Activated B cell treated with CpG ODN at 0.5 μM for 24 hours (primary cell): ENCODE measurements around the gene CELA1. TPM values are rescaled to one million over a fixed set of nuclear protein-coding genes. Genes with fewer than 3 reads are reported as not detected.
A peak's percentile ranks its signal among the peaks of the same experiment; 100 is the strongest.

Source experiments
- ATAC-seq: fragments of 200-7000 bp; cut with Tn5 transposase; one replicate; pipeline ENCODE4 v1.10.0; 2021; ENCODE audit warnings: low read depth, mild to moderate bottlenecking, moderate library complexity
- CTCF ChIA-PET: fragments of 350-600 bp; sonication (Branson Sonifier 250); formaldehyde crosslinking; loops from one replicate; lab custom pipeline; 2021; ENCODE audit warnings: antibody characterized with exemption; lab: Charles Lee
- POLR2A ChIA-PET: fragments of 350-600 bp; sonication (Branson Sonifier 250); formaldehyde crosslinking; loops from one replicate; lab custom pipeline; 2021; ENCODE audit warnings: antibody characterized with exemption; lab: Charles Lee
- DNase-seq: peaks from one replicate; pipeline ENCODE4 v3.0.0; 2022
- H3K27ac Mint-ChIP-seq: one replicate; pipeline ENCODE4 v1.8.0; 2020; ENCODE audit warnings: mixed read lengths
- H3K27me3 Mint-ChIP-seq: one replicate; pipeline ENCODE4 v1.8.0; 2021; ENCODE audit warnings: mixed read lengths
- H3K36me3 Mint-ChIP-seq: one replicate; pipeline ENCODE4 v1.8.0; 2021; ENCODE audit warnings: low read depth, mixed read lengths
- H3K4me1 Mint-ChIP-seq: one replicate; pipeline ENCODE4 v1.8.0; 2021; ENCODE audit warnings: mixed read lengths
- H3K4me3 Mint-ChIP-seq: one replicate; pipeline ENCODE4 v1.8.0; 2020; ENCODE audit warnings: mild to moderate bottlenecking, mixed read lengths
- H3K9me3 Mint-ChIP-seq: one replicate; pipeline ENCODE4 v1.8.0; 2020; ENCODE audit warnings: mixed read lengths
- intact Hi-C: fragments of 100-400 bp; cut with micrococcal nuclease; formaldehyde crosslinking; loops from one replicate; pipeline ENCODE4 v1.15.1; 2024
- total RNA-seq: library from RNA; stranded (reverse); gene quantifications from 2 replicates; pipeline ENCODE4 v1.2.3, GENCODE V29; 2022
- TF ChIP-seq, protein P1 (sequence below): fragments of 200-600 bp; IDR thresholded peaks from one replicate; pipeline ENCODE4 v1.8.0; 2022; ENCODE audit warnings: antibody characterized with exemption, mild to moderate bottlenecking

Gene CELA1
- total RNA-seq, 1 donor from 2014 or later: not detected

DNA sequence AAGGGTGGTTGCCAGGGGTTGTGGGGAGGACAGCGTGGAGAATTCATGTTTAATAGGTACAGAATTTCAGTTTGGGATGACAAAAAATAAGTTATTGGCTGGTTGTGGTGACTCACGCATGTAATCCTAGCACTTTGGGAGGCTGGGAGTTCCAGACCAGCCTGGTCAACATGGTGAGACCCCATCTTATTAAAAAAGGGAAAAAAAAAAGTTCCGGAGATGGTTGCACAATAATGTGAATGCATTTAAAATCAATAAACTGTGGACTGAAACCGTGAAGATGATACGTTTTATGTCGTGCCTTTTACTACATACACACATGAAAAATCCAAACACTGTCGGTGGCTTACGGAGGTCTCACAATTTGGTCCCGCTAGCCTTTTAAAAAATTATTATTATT lies 24.2 kb upstream of the CELA1 start:
- H3K9me3 Mint-ChIP-seq: no peaks in the 10 kb centered on the region
- H3K4me3 Mint-ChIP-seq: no peak overlapping the region
- ATAC-seq (no peak), DNase-seq (no peak)
- no peaks in the 10 kb centered on the region for H3K27me3 Mint-ChIP-seq
- intact Hi-C loops: no loop called here
- ChIA-PET POLR2A (interaction anchor here (1.2 kb wide), 1 partner anchor 21 kb away, joined by 3 read pairs; no protein-coding TSS in a partner anchor), CTCF (no interaction called here)
- H3K27ac Mint-ChIP-seq: no peak overlapping the region
- TF ChIP-seq, protein P1, sequence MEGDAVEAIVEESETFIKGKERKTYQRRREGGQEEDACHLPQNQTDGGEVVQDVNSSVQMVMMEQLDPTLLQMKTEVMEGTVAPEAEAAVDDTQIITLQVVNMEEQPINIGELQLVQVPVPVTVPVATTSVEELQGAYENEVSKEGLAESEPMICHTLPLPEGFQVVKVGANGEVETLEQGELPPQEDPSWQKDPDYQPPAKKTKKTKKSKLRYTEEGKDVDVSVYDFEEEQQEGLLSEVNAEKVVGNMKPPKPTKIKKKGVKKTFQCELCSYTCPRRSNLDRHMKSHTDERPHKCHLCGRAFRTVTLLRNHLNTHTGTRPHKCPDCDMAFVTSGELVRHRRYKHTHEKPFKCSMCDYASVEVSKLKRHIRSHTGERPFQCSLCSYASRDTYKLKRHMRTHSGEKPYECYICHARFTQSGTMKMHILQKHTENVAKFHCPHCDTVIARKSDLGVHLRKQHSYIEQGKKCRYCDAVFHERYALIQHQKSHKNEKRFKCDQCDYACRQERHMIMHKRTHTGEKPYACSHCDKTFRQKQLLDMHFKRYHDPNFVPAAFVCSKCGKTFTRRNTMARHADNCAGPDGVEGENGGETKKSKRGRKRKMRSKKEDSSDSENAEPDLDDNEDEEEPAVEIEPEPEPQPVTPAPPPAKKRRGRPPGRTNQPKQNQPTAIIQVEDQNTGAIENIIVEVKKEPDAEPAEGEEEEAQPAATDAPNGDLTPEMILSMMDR: no peak
- peaks cover 32% of the 10 kb centered on the region for H3K36me3 Mint-ChIP-seq
- peaks cover 65% of the 10 kb centered on the region for H3K4me1 Mint-ChIP-seq

DNA sequence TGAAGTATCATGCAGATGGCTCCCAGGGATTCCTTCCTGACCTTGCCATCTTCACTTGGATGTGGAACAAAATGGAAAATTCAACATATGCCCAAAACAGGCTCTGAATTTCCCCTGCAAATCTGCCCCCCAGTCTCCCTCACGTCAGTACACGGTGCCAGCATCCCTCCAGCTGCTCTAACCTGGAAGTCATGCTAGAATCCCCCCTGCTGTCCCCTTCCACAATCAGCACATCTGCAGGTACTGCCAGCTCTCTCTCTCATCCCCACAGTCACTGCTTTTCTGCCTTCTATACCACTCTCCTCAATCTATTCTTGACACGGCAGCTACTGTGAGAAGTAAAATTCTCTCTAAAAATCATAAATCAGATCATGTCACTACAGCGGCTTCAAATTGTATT lies 23.1 kb upstream of the CELA1 start:
- intact Hi-C loops: loop anchor here (1.0 to 10.0 kb wide), 10 partner anchors 17 to 683 kb away; partner anchors contain the start of genes BIN2, GALNT6, NR4A1 and POU6F1
- Mint-ChIP-seq H3K4me1 (peaks cover 65% of the 10 kb centered on the region), H3K27ac (peak overlapping the region; percentile 90), H3K4me3 (peak overlapping the region; percentile 80), H3K36me3 (peaks cover 27% of the 10 kb centered on the region), H3K27me3 (no peaks in the 10 kb centered on the region), H3K9me3 (no peaks in the 10 kb centered on the region)
- POLR2A ChIA-PET: interaction anchor here (0.5 to 4.8 kb wide), 13 partner anchors 11 to 606 kb away, joined by 3 to 76 read pairs (median 11); partner anchors contain the start of genes ATF1, CSRNP2, DAZAP2 and GALNT6
- no peak for ATAC-seq
- TF ChIP-seq, protein P1: no peak
- DNase-seq: no peak
- CTCF ChIA-PET: interaction anchor here (0.7 to 1.6 kb wide), 5 partner anchors 10 to 47 kb away, joined by 3 to 5 read pairs (median 4); partner anchors contain the start of gene GALNT6

DNA sequence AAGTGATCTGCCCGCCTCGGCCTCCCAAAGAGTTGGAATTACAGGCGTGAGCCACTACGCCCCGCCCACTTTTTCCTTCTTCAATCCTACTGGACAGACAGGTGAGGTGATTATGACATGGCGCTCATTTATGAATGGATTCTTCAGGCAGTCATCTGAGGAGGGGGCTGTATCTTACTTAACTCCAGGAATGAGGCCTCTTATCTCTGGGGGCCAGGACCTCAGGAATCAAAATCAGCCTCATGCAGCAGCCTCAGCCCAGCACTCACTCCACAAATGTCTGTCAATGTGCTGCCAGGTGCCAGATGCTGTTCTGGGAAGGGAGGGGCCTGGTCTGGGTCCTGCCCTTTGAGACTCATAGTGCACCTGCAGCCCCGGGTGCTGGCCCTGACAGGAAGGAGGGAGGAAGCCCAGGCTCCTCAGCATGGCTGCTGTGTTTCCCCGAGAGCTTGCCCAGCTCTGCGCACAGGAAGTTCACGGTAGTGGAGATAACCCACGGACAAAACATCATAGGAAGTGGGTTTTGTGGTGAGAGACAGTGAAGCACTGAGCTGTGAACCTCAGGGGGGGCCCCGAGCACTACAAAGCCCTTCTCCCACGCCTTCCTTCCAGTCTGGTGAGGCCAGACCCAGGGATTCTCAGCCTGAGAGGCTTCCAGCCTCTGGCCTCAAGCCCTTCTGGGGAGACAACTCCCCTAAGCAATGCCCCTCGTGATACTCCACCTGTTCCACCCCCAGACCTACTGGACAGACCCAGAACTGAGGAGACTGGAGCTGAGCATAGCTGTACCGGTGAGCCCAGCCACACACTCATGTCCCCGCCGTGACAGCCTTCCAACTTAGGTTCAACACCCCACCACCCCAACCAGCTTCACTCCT lies 22.4 kb upstream of the CELA1 start:
- Mint-ChIP-seq H3K9me3 (no peaks in the 10 kb centered on the region), H3K27ac (peak overlapping the region; percentile 90), H3K27me3 (no peaks in the 10 kb centered on the region), H3K4me3 (peak overlapping the region; percentile 80), H3K4me1 (peaks cover 65% of the 10 kb centered on the region), H3K36me3 (peaks cover 26% of the 10 kb centered on the region)
- ChIA-PET POLR2A (interaction anchor here (0.5 to 4.8 kb wide), 16 partner anchors 12 to 605 kb away, joined by 3 to 76 read pairs (median 8); partner anchors contain the start of genes ATF1, BIN2, CSRNP2 and DAZAP2), CTCF (interaction anchor here (0.7 to 1.6 kb wide), 10 partner anchors 10 to 1666 kb away, joined by 3 to 5 read pairs (median 4); partner anchors contain the start of gene GALNT6)
- TF ChIP-seq, protein P1: no peak
- peak; percentile 81 for DNase-seq
- intact Hi-C loops: loop anchor here (1.0 to 10.0 kb wide), 12 partner anchors 12 to 683 kb away; partner anchors contain the start of genes BIN2, GALNT6, NR4A1 and POU6F1
- peak; percentile 95 for ATAC-seq

DNA sequence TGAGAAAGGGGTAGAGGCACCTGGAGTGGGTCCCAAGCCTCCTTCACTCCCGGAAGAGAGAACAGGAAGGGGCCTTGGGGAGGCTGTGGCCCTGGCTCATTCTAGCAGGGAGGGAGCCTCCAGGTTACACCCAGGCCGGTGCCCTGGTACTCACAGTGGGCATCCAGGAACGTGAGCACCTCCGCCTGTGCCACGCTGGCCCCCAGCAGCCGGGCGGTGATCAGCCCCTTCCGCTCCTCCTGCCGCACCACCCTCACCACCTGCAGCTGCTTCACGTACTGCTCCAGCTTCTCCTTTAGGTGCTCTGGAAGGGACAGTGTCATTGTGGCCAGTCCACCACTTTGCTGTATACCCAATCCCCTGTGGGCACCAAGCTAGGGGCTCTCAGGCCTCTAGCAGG lies 18.8 kb upstream of the CELA1 start:
- TF ChIP-seq, protein P1: no peak
- no peak overlapping the region for H3K4me3 Mint-ChIP-seq
- ATAC-seq (no peak), DNase-seq (no peak)
- H3K27ac Mint-ChIP-seq: no peak overlapping the region
- H3K27me3 Mint-ChIP-seq: no peaks in the 10 kb centered on the region
- CTCF ChIA-PET: no interaction called here
- H3K9me3 Mint-ChIP-seq: no peaks in the 10 kb centered on the region
- peaks cover 43% of the 10 kb centered on the region for H3K4me1 Mint-ChIP-seq
- peaks cover 28% of the 10 kb centered on the region for H3K36me3 Mint-ChIP-seq
- POLR2A ChIA-PET: interaction anchor here (4.8 kb wide), 1 partner anchor 9 kb away, joined by 63 read pairs; no protein-coding TSS in a partner anchor
- intact Hi-C loops: loop anchor here (5.0 to 10.0 kb wide), 3 partner anchors 167 to 687 kb away; partner anchors contain the start of gene NR4A1

DNA sequence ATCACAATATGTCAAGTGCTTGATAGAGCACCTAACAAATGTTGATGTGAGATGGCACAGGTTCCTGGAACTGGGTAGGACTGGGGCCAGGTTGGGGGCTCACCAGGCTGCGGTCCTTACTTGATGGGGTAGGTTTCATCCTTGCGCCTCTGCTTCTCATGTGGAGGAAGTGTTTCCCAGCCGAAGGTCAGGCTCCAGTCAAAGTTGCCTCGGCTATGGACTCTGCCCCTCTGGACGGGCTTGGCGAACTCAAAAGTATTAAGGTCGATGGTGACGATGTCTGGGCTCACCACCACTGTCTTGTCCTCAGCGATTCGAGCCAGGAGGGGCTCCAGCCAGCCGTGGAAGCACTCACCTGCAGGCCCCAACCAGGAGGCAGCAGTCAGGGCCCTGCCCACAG lies 17.5 kb upstream of the CELA1 start:
- ChIA-PET POLR2A (no interaction called here), CTCF (no interaction called here)
- DNase-seq: no peak
- H3K27me3 Mint-ChIP-seq: no peaks in the 10 kb centered on the region
- H3K4me1 Mint-ChIP-seq: peaks cover 39% of the 10 kb centered on the region
- no peaks in the 10 kb centered on the region for H3K9me3 Mint-ChIP-seq
- no peak for ATAC-seq
- no peak overlapping the region for H3K4me3 Mint-ChIP-seq
- intact Hi-C loops: loop anchor here (10.0 kb wide), 1 partner anchor 439 kb away; a partner anchor contains a TSS
- H3K36me3 Mint-ChIP-seq: peaks cover 37% of the 10 kb centered on the region
- TF ChIP-seq, protein P1: no peak
- no peak overlapping the region for H3K27ac Mint-ChIP-seq
